Adrenal gland (tissue), 12 donors: ENCODE results near the gene FOXRED1. TPM values are rescaled to one million over a fixed set of nuclear protein-coding genes. Genes with fewer than 3 reads are reported as not detected.

Source experiments
- DNase-seq, 7 donors: peaks; one replicate each; pipeline ENCODE4 v3.0.0-alpha.2; 2019 to 2020
- H3K27ac ChIP-seq, 5 donors: fragments of 200-600 bp; sonication (generic) in 4 of 5; 1 replicate in 3 of 5; 2 replicates in 2 of 5; pipeline versions ENCODE4 v1.5.1 to v1.8.0; 2016 to 2020; ENCODE audit warnings: mild to moderate bottlenecking in 1 of 5
- H3K27me3 ChIP-seq: fragments of 200-600 bp; 2 replicates; pipeline ENCODE4 v1.8.0; 2021
- H3K36me3 ChIP-seq, 2 donors: fragments of 200-600 bp; replicated peaks in 1 of 2; 1 replicate in 1 of 2; 2 replicates in 1 of 2; pipeline versions ENCODE4 v1.5.1 to v1.8.0; 2018 to 2022
- H3K4me1 ChIP-seq, 2 donors: fragments of 200-600 bp; replicated peaks in 1 of 2; 1 replicate in 1 of 2; 2 replicates in 1 of 2; pipeline versions ENCODE4 v1.5.1 to v1.8.0; 2018 to 2021
- H3K4me3 ChIP-seq, 4 donors: fragments of 200-600 bp; sonication (generic) in 3 of 4; one replicate each; pipeline ENCODE4 v1.5.1; 2016 to 2018
- H3K9me3 ChIP-seq, 3 donors: fragments of 200-600 bp; sonication (generic) in 1 of 3; replicated peaks in 1 of 3; 1 replicate in 2 of 3; 2 replicates in 1 of 3; pipeline versions ENCODE4 v1.5.1 to v1.8.0; 2016 to 2021
- POLR2A ChIP-seq, 2 donors: fragments of 450-650 bp; IDR thresholded peaks; one replicate each; pipeline ENCODE4 v1.6.1; 2017; ENCODE audit warnings: antibody characterized with exemption in 2 of 2, mild to moderate bottlenecking in 2 of 2, moderate library complexity in 1 of 2
- WGBS, 4 donors: extraction: QIAGEN DNeasy Blood & Tissue Kit in 2 of 4; methylation state at CpG; one replicate each; pipeline versions ENCODE4 v1.1.5 to v1.1.7; 2013 to 2017; 5-methylcytosine and 5-hydroxymethylcytosine counted together
- intact Hi-C, 2 donors: fragments of 100-400 bp; cut with DNase I; formaldehyde crosslinking; loops; one replicate each; pipeline versions ENCODE4 v1.14.1 to v1.15.0; 2022 to 2023
- polyA plus RNA-seq, 3 donors: library from polyadenylated mRNA; stranded (reverse); fragments of 200-250 nt in 2 of 3; fragments of 350-450 nt in 1 of 3; fragmentation: Illumina TruSeq in 1 of 3; extraction: RNeasy Lipid Tissue Mini Kit (QIAGEN cat#74804) in 1 of 3; gene quantifications; one replicate each; pipeline ENCODE4 v1.2.3, GENCODE V29; 2013 to 2014
- total RNA-seq, 9 donors: library from RNA; depleted of rRNA in 4 of 9; stranded (reverse); fragments of >200 nt in 4 of 9; fragments of 120-200 nt in 1 of 9; fragmentation: NEBNext Ultra II Directional in 1 of 9; extraction: Animal tissue kit (Norgen Biotek cat#: 25700) in 1 of 9; gene quantifications; one replicate each; pipeline versions ENCODE4 v1.1.0 to v1.2.4, GENCODE V29; 2013 to 2023
- TF ChIP-seq, protein P1 (sequence below), 6 experiments: fragments of 450-650 bp in 4 of 6; fragments of 200-600 bp in 2 of 6; sonication (generic) in 1 of 6; IDR thresholded peaks; 1 replicate in 5 of 6; 2 replicates in 1 of 6; pipeline versions ENCODE4 v1.5.1 to v1.8.0; 2016 to 2021; ENCODE audit warnings: antibody characterized with exemption in 6 of 6, mild to moderate bottlenecking in 2 of 6, moderate library complexity in 1 of 6
- donor health status: healthy with polysubstance abuse.
- donor health status: Bipolar disorder and iron deficiency.
- donor health status: DM: yes; HTN: yes; CAD: no.
- donor health status: DM: no; HTN: no; CAD: no.
- donor health status: DM: no; HTN: no; CAD: no.
- donor health status: DM: yes; HTN: yes; CAD: no.

FOXRED1 gene
- total and polyA plus RNA-seq, 12 donors: 7.2 to 55.3 (median 29.6) TPM

DNA sequence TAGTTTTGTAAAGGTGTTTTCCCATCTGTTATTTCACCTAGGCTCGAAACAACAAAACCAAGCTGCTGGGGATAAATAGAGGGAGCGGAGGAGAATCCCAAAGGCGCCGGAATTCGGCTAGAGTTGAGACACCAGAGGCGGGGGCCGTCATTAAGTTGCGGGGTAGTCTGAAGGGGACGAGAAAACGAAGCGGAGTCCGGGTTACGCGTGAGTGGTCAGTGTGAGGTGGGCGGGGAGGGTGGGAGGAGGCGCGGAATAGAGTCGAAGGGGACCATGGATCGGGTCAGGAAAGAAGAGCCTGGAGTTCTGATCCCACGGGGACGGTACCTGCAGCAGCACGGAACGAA lies 620 bp upstream of the FOXRED1 start:
- H3K9me3 ChIP-seq: no peaks in the 10 kb centered on the region
- TF ChIP-seq, protein P1, sequence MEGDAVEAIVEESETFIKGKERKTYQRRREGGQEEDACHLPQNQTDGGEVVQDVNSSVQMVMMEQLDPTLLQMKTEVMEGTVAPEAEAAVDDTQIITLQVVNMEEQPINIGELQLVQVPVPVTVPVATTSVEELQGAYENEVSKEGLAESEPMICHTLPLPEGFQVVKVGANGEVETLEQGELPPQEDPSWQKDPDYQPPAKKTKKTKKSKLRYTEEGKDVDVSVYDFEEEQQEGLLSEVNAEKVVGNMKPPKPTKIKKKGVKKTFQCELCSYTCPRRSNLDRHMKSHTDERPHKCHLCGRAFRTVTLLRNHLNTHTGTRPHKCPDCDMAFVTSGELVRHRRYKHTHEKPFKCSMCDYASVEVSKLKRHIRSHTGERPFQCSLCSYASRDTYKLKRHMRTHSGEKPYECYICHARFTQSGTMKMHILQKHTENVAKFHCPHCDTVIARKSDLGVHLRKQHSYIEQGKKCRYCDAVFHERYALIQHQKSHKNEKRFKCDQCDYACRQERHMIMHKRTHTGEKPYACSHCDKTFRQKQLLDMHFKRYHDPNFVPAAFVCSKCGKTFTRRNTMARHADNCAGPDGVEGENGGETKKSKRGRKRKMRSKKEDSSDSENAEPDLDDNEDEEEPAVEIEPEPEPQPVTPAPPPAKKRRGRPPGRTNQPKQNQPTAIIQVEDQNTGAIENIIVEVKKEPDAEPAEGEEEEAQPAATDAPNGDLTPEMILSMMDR (IDR thresholded peaks at IDR 0.05): no peak
- TF ChIP-seq POLR2A (IDR thresholded peaks at IDR 0.05): no peak
- peak overlapping the region in 3 of 4 donors; percentile 35 to 94 (median 84) for H3K4me3 ChIP-seq
- no peak for DNase-seq
- intact Hi-C loops: loop anchor here (5.0 to 10.0 kb wide), 2 partner anchors 54 to 56 kb away; partner anchors contain the start of genes FAM118B (in 2 of the 2) and RPUSD4 (in 2 of the 2)
- H3K27ac ChIP-seq: peak overlapping the region in 4 of 5 donors; percentile 71 to 97 (median 87)
- peaks cover 13 to 21% of the 10 kb centered on the region in 2 donors for H3K4me1 ChIP-seq
- peaks cover 0 to 42% of the 10 kb centered on the region in 2 donors for H3K36me3 ChIP-seq
- H3K27me3 ChIP-seq: no peaks in the 10 kb centered on the region
- 0 to 1% (median 0%) methylated on average over 23 of the region's 23 CpGs for WGBS, 4 donors

DNA sequence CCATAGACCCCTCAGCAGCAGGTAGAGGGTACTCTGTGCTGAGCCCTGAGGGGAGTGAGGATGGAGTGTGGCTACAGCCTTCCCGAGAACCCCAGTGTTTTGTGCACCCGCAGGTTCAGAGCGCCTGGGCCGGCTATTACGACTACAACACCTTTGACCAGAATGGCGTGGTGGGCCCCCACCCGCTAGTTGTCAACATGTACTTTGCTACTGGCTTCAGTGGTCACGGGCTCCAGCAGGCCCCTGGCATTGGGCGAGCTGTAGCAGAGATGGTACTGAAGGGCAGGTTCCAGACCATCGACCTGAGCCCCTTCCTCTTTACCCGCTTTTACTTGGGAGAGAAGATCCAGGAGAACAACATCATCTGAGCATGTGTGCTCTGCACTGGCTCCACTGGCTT lies 8.4 kb downstream of the FOXRED1 start:
- intact Hi-C loops: no loop called here
- no peak for TF ChIP-seq POLR2A (IDR thresholded peaks at IDR 0.05)
- TF ChIP-seq, protein P1 (IDR thresholded peaks at IDR 0.05): no peak
- DNase-seq: no peak
- Histone ChIP-seq H3K27me3 (no peaks in the 10 kb centered on the region), H3K36me3 (peaks cover 0 to 30% of the 10 kb centered on the region in 2 donors), H3K27ac (no peak overlapping the region), H3K4me3 (no peak overlapping the region), H3K4me1 (peaks cover 0 to 12% of the 10 kb centered on the region in 2 donors), H3K9me3 (no peaks in the 10 kb centered on the region)
- WGBS, 4 donors: 95 to 98% (median 97%) methylated on average over 10 to 11 of the region's 11 CpGs

DNA sequence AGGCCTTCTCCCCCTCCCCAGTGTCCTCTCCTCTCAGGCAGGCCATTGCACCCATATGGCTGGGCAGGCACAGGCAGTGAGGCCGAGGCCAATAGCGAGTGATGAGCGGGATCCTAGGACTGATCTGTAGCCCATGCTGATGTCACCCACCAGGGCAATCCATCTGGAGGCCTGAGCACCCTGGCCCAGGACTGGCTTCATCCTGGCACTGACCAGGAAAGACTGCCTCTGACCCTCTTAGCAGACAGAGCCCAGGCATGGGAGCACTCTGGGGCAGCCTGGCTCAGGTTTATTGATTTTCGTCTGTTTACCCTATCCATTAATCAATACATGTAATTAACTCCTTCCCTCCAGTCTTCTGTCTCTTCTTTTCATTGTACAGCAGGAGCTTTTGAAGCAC lies 8.8 kb downstream of the FOXRED1 start:
- Histone ChIP-seq H3K27me3 (no peaks in the 10 kb centered on the region), H3K9me3 (no peaks in the 10 kb centered on the region), H3K36me3 (peaks cover 0 to 30% of the 10 kb centered on the region in 2 donors), H3K27ac (no peak overlapping the region), H3K4me1 (peaks cover 0 to 15% of the 10 kb centered on the region in 2 donors), H3K4me3 (no peak overlapping the region)
- 90 to 96% (median 90%) methylated on average over 3 to 4 of the region's 4 CpGs for WGBS, 4 donors
- intact Hi-C loops: no loop called here
- no peak for DNase-seq
- TF ChIP-seq POLR2A (IDR thresholded peaks at IDR 0.05): no peak
- TF ChIP-seq, protein P1 (IDR thresholded peaks at IDR 0.05): no peak

DNA sequence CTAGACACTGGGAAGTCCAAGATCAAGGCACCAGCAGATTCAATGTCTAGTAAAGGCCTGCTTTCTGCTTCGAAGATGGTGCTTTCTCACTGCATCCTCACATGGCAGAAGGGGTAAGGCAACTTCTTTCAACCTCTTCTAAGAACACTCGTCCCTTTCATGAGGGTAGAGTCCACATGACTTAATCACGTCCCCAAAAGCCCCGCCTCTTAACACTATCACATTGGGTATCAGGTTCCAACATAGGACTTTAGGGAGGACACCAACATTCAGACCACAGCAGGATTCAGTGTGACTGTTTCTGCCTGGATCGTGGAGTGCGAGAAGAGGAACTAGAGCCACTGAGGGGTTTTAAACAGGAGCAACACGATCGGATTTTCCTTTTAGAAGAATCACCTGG lies 10.2 kb downstream of the FOXRED1 start:
- Histone ChIP-seq H3K27me3 (no peaks in the 10 kb centered on the region), H3K27ac (no peak overlapping the region), H3K9me3 (no peaks in the 10 kb centered on the region), H3K36me3 (peaks cover 0 to 21% of the 10 kb centered on the region in 2 donors), H3K4me1 (peaks cover 0 to 22% of the 10 kb centered on the region in 2 donors), H3K4me3 (no peak overlapping the region)
- intact Hi-C loops: no loop called here
- TF ChIP-seq POLR2A (IDR thresholded peaks at IDR 0.05): no peak
- TF ChIP-seq, protein P1 (IDR thresholded peaks at IDR 0.05): no peak
- DNase-seq: no peak
- 80 to 87% (median 83%) methylated on average over 8 of the region's 8 CpGs for WGBS, 4 donors
